K562 (cell line): Measurements from ENCODE around the gene KMT2E. TPM values are rescaled to one million over a fixed set of nuclear protein-coding genes. Genes with fewer than 3 reads are reported as not detected.

Experiments used
- ATAC-seq: fragments of 200-7000 bp; cut with Tn5 transposase; 3 replicates; pipeline ENCODE4 v1.9.1; 2020; ENCODE audit warnings: moderate library complexity
- BruUV-seq: library from RNA; stranded (reverse); fragments of 400-500 nt; replicated peaks from 2 replicates; lab custom pipeline; 2021; lab: Mats Ljungman, UMichigan
- CTCF ChIA-PET: fragments of 300-600 bp; formaldehyde crosslinking; extraction: SDS; loops from one replicate; lab custom pipeline; 2021; ENCODE audit warnings: low intra/inter-chr PET ratio; lab: Yijun Ruan, JAX
- POLR2A ChIA-PET: fragments of 300-600, 350-650 bp; sonication (Branson Sonifier 250); formaldehyde crosslinking; extraction: SDS; loops from one replicate; lab custom pipeline; 2021; ENCODE audit warnings: antibody characterized with exemption, inconsistent platforms; lab: Yijun Ruan, JAX
- DNase-seq, 4 experiments: peaks; one replicate each; pipeline versions ENCODE4 v3.0.0 to v3.0.0-alpha.2; 2011 to 2018; ENCODE audit warnings: low spot score in 3 of 4, mixed read lengths in 3 of 4; ENCODE audit errors: extremely low read depth in 1 of 4
- FAIRE-seq: peaks from 2 replicates; lab custom pipeline; 2011; peaks lifted over from hg19 to GRCh38; lab: Jason Lieb, UNC
- H2AFZ ChIP-seq: 2 replicates; pipeline ENCODE4 v1.6.0; 2011; ENCODE audit warnings: low read depth, low read length, control low read depth, inconsistent platforms
- H3K27ac ChIP-seq: fragments of 200-600 bp; 3 replicates; pipeline ENCODE4 v1.8.0; 2011; ENCODE audit warnings: low read depth, mild to moderate bottlenecking, control low read depth, inconsistent platforms, low read length, moderate library complexity, mixed read lengths; ENCODE audit errors: extremely low read depth
- H3K27me3 ChIP-seq, 2 experiments: fragments of 300-600 bp in 1 of 2; 2 replicates in 1 of 2; 3 replicates in 1 of 2; pipeline versions ENCODE4 v1.6.0 to v1.8.0; 2011; ENCODE audit warnings: inconsistent platforms in 2 of 2, low read length in 2 of 2, mild to moderate bottlenecking in 1 of 2, mixed read lengths in 1 of 2, moderate library complexity in 1 of 2; ENCODE audit not compliant: control insufficient read depth in 2 of 2, insufficient read depth in 2 of 2
- H3K36me3 ChIP-seq: fragments of 300-600 bp; 3 replicates; pipeline ENCODE4 v1.8.0; 2011; ENCODE audit warnings: mild to moderate bottlenecking, low read length, inconsistent platforms; ENCODE audit not compliant: control insufficient read depth, insufficient read depth
- H3K4me1 ChIP-seq, 2 experiments: fragments of 200-600 bp in 1 of 2; replicated peaks in 1 of 2; 2 replicates in 1 of 2; 3 replicates in 1 of 2; pipeline versions ENCODE4 v1.5.1 to v1.8.0; 2011; ENCODE audit warnings: inconsistent platforms in 2 of 2, low read length in 2 of 2, mild to moderate bottlenecking in 1 of 2, mixed read lengths in 1 of 2, moderate library complexity in 1 of 2; ENCODE audit not compliant: control insufficient read depth in 2 of 2, insufficient read depth in 2 of 2
- H3K4me2 ChIP-seq: 2 replicates; pipeline ENCODE4 v1.6.1; 2011; ENCODE audit warnings: low read length, control low read depth, inconsistent platforms, mixed read lengths; ENCODE audit not compliant: insufficient read depth
- H3K4me3 ChIP-seq: fragments of 200-600 bp; sonication (generic), shearing (Covaris generic); 2 replicates; pipeline ENCODE4 v1.5.1; 2016; ENCODE audit warnings: control low read depth, inconsistent platforms
- H3K79me2 ChIP-seq: fragments of 200-600 bp; 3 replicates; pipeline ENCODE4 v1.8.0; 2011; ENCODE audit warnings: low read length, inconsistent platforms; ENCODE audit not compliant: control insufficient read depth, insufficient read depth
- H3K9ac ChIP-seq, 2 experiments: 2 replicates each; pipeline versions ENCODE4 v1.6.0 to v1.6.1; 2011; ENCODE audit warnings: low read depth in 2 of 2, low read length in 2 of 2, control low read depth in 1 of 2, inconsistent platforms in 1 of 2, mild to moderate bottlenecking in 1 of 2, mixed read lengths in 1 of 2; ENCODE audit not compliant: insufficient read depth in 1 of 2
- H3K9me1 ChIP-seq: one replicate; pipeline ENCODE4 v1.6.0; 2011; ENCODE audit warnings: inconsistent platforms, mild to moderate bottlenecking, low read length, moderate library complexity; ENCODE audit not compliant: control insufficient read depth, insufficient read depth
- H3K9me3 ChIP-seq: replicated peaks from 2 replicates; pipeline ENCODE4 v1.5.1; 2011; ENCODE audit warnings: low read depth, low read length, inconsistent platforms; ENCODE audit not compliant: control insufficient read depth, insufficient read depth
- H4K20me1 ChIP-seq: replicated peaks from 2 replicates; pipeline ENCODE4 v1.6.1; 2011; ENCODE audit warnings: low read length, inconsistent platforms, mixed read lengths; ENCODE audit not compliant: control insufficient read depth, insufficient read depth
- C11orf30 ChIP-seq: fragments of 450-650 bp; IDR thresholded peaks from 2 replicates; pipeline ENCODE4 v1.6.1; 2016; ENCODE audit warnings: low read depth, mild to moderate bottlenecking
- FOSL1 ChIP-seq: fragments of 200-800 bp; sonication (Bioruptor generic); conservative IDR thresholded peaks from 2 replicates; pipeline ENCODE4 v1.6.1; 2016; ENCODE audit warnings: missing genetic modification characterization, missing compliant biosample characterization
- MLX ChIP-seq, 2 experiments: fragments of 450-650 bp in 1 of 2; sonication (generic) in 1 of 2; formaldehyde crosslinking; conservative IDR thresholded peaks; 2 replicates each; pipeline versions ENCODE4 v1.4.0 to v1.8.1; 2020 to 2022; ENCODE audit warnings: mild to moderate bottlenecking in 1 of 2, missing genetic modification reagents in 1 of 2
- POLR3A ChIP-seq: IDR thresholded peaks from 2 replicates; pipeline ENCODE4 v1.6.1; 2011; ENCODE audit warnings: borderline replicate concordance, mild to moderate bottlenecking, moderate library complexity; ENCODE audit not compliant: insufficient read length, insufficient read depth; ENCODE audit errors: extremely low read depth
- SIN3B ChIP-seq: fragments of 450-650 bp; IDR thresholded peaks from 2 replicates; pipeline ENCODE4 v1.6.1; 2017; ENCODE audit warnings: low read depth, mild to moderate bottlenecking, moderate library complexity
- ZNF280A ChIP-seq: fragments of 450-650 bp; IDR thresholded peaks from 2 replicates; pipeline ENCODE4 v1.6.1; 2018; ENCODE audit warnings: mild to moderate bottlenecking, low read depth; ENCODE audit not compliant: partially characterized antibody
- ZNF316 ChIP-seq: fragments of 450-650 bp; IDR thresholded peaks from 2 replicates; pipeline ENCODE4 v1.6.1; 2016
- ZNF398 ChIP-seq: fragments of 250-450 bp; sonication (Bioruptor Pico); IDR thresholded peaks from 2 replicates; pipeline ENCODE4 v1.8.0; 2021; ENCODE audit warnings: moderate library complexity, mild to moderate bottlenecking, inconsistent platforms
- WGBS: fragments of 100-300 bp; shearing (Covaris generic); methylation state at CpG from one replicate; pipeline ENCODE4 v1.1.6; 2016; ENCODE audit warnings: low coverage, mixed read lengths; ENCODE audit not compliant: insufficient coverage; ENCODE audit errors: missing lambda C conversion rate; 5-methylcytosine and 5-hydroxymethylcytosine counted together
- in situ Hi-C: fragments of 300-500 bp; cut with MboI; formaldehyde crosslinking; loops from 4 replicates; pipeline ENCODE4 v1.15.0; 2018; ENCODE audit warnings: inconsistent platforms, mixed read lengths
- intact Hi-C: fragments of 100-400 bp; cut with micrococcal nuclease; formaldehyde crosslinking; loops from 2 replicates; pipeline ENCODE4 v1.14.2; 2022
- polyA plus RNA-seq, 8 experiments: library from polyadenylated mRNA; depleted of rRNA in 4 of 8; stranded (reverse) in 5 of 8; unstranded in 3 of 8; fragments of >200 nt; fragmentation: Nextera tagmentation in 2 of 8; fragmentation: Illumina TruSeq in 1 of 8; extraction: Ambion mirVana in 2 of 8; extraction: Trizol in 1 of 8; gene quantifications; 2 replicates each; pipeline versions ENCODE4 v1.2.1 to v1.2.3, GENCODE V29; 2011 to 2014; ENCODE audit warnings: inconsistent platforms in 1 of 8, missing spikeins in 1 of 8
- total RNA-seq, 7 experiments: library from RNA; depleted of rRNA in 6 of 7; stranded (reverse); fragments of >200 nt in 6 of 7; fragmentation: Illumina TruSeq in 2 of 7; extraction: Trizol in 2 of 7; gene quantifications; 2 replicates each; pipeline versions ENCODE4 v1.2.1 to v1.2.3, GENCODE V29; 2011 to 2021; ENCODE audit warnings: low replicate concordance in 1 of 7

The KMT2E gene
- total and polyA plus RNA-seq, 9 of the 15 experiments (the other 6 are each of a cell fraction or from before 2014, with no cell fraction given), result 8.9 to 55.3 (median 38.1) TPM

- ATAC-seq (no peak), FAIRE-seq (no peak), DNase-seq (no peak)
- Histone ChIP-seq H3K9ac (no peak overlapping the region), H2AFZ (no peak overlapping the region), H3K27me3 (no peaks in the 10 kb centered on the region), H4K20me1 (no peaks in the 10 kb centered on the region), H3K36me3 (peaks cover 77% of the 10 kb centered on the region), H3K9me3 (no peaks in the 10 kb centered on the region), H3K4me3 (no peak overlapping the region), H3K27ac (no peak overlapping the region), H3K4me2 (no peak overlapping the region), H3K4me1 (no peaks in the 10 kb centered on the region), H3K9me1 (no peaks in the 10 kb centered on the region), H3K79me2 (0 out of 3 replicates have a peak, but pooled peaks cover 5% of the 10 kb centered on the region)
- intact Hi-C loops (no loop called here), in situ Hi-C loops (no loop called here)
- no TSS peak for BruUV-seq
- ChIA-PET CTCF (no interaction called here), POLR2A (interaction anchor here (0.9 to 1.2 kb wide), 2 partner anchors 10 to 26 kb away, joined by 3 read pairs; no protein-coding TSS in a partner anchor)
- TF ChIP-seq ZNF280A, result no peak
- peak; percentile 64; the same call in 1 of the 2 replicates for TF ChIP-seq C11orf30
- TF ChIP-seq FOSL1, result no peak
- peak; percentile 76 for TF ChIP-seq ZNF316
Measured at GRCh38 chr7:105094966-105095365, 81.0 kb downstream of the KMT2E start.

GRCh38 chr7:105096306-105096705, 82.3 kb downstream of the KMT2E start:
- Histone ChIP-seq H3K9me1 (no peaks in the 10 kb centered on the region), H3K9me3 (no peaks in the 10 kb centered on the region), H3K9ac (no peak overlapping the region), H3K4me2 (no peak overlapping the region), H3K27ac (no peak overlapping the region), H3K4me1 (no peaks in the 10 kb centered on the region), H3K4me3 (no peak overlapping the region), H3K79me2 (0 out of 3 replicates have a peak, but pooled peaks cover 5% of the 10 kb centered on the region), H3K27me3 (no peaks in the 10 kb centered on the region), H3K36me3 (peaks cover 77% of the 10 kb centered on the region), H4K20me1 (no peaks in the 10 kb centered on the region), H2AFZ (no peak overlapping the region)
- in situ Hi-C loops, result no loop called here
- ChIA-PET CTCF (no interaction called here), POLR2A (interaction anchor here (0.6 kb wide), 1 partner anchor 103 kb away, joined by 3 read pairs; no protein-coding TSS in a partner anchor)
- FAIRE-seq, result no peak
- no TSS peak for BruUV-seq
- WGBS, result 95% methylated on average over 3 of the region's 3 CpGs
- DNase-seq, result no peak
- intact Hi-C loops, result no loop called here
- no peak for ATAC-seq
- TF ChIP-seq SIN3B (no peak), MLX (CRISPR knock-in tag; conservative IDR thresholded peaks at IDR 0.05) (no peak), ZNF398 (CRISPR knock-in tag) (no peak), POLR3A (no peak)
